Common myeloid progenitor, CD34-positive (primary cell): ENCODE data around the gene KCNMA1.

Source experiments
- CTCF ChIA-PET: fragments of 350-600 bp; sonication (Branson Sonifier 250); formaldehyde crosslinking; loops from one replicate; lab custom pipeline; 2021; ENCODE audit warnings: antibody characterized with exemption; lab: Charles Lee
- POLR2A ChIA-PET: fragments of 350-600 bp; sonication (Branson Sonifier 250); formaldehyde crosslinking; loops from one replicate; lab custom pipeline; 2021; ENCODE audit warnings: antibody characterized with exemption; lab: Charles Lee
- DNase-seq, 3 donors: peaks; one replicate each; pipeline versions ENCODE4 v3.0.0 to v3.0.0-alpha.2; 2013
- H3K27ac ChIP-seq, 2 experiments: 1 replicate in 1 of 2; 2 replicates in 1 of 2; pipeline ENCODE4 v1.7.0; 2013; ENCODE audit warnings: inconsistent platforms in 2 of 2, low read length in 2 of 2, mild to moderate bottlenecking in 2 of 2, low read depth in 1 of 2, moderate library complexity in 1 of 2; ENCODE audit not compliant: severe bottlenecking in 2 of 2, insufficient read depth in 1 of 2, poor library complexity in 1 of 2
- H3K27me3 ChIP-seq, 5 experiments: replicated peaks in 2 of 5; 1 replicate in 3 of 5; 2 replicates in 2 of 5; pipeline versions ENCODE4 v1.6.1 to v1.7.0; 2013; ENCODE audit warnings: low read length in 4 of 5, mild to moderate bottlenecking in 2 of 5, moderate library complexity in 2 of 5, inconsistent platforms in 1 of 5; ENCODE audit not compliant: insufficient read depth in 5 of 5, control insufficient read depth in 4 of 5
- H3K36me3 ChIP-seq, 4 experiments: 1 replicate in 2 of 4; 2 replicates in 2 of 4; pipeline versions ENCODE4 v1.6.1 to v1.7.0; 2013; ENCODE audit warnings: low read length in 3 of 4, control low read depth in 1 of 4, mild to moderate bottlenecking in 1 of 4; ENCODE audit not compliant: control insufficient read depth in 4 of 4, insufficient read depth in 4 of 4
- H3K4me1 ChIP-seq, 4 experiments: 1 replicate in 3 of 4; 2 replicates in 1 of 4; pipeline versions ENCODE4 v1.6.1 to v1.7.1; 2013; ENCODE audit warnings: low read length in 3 of 4, mild to moderate bottlenecking in 3 of 4, control low read depth in 1 of 4, inconsistent platforms in 1 of 4, moderate library complexity in 1 of 4; ENCODE audit not compliant: control insufficient read depth in 4 of 4, insufficient read depth in 4 of 4; ENCODE audit errors: control extremely low read depth in 1 of 4
- H3K4me3 ChIP-seq, 7 experiments: 1 replicate in 4 of 7; 2 replicates in 3 of 7; pipeline versions ENCODE4 v1.5.1 to v1.7.0; 2013; ENCODE audit warnings: mild to moderate bottlenecking in 7 of 7, low read length in 6 of 7, moderate library complexity in 6 of 7, inconsistent platforms in 2 of 7, low read depth in 2 of 7, control low read depth in 1 of 7; ENCODE audit not compliant: insufficient read depth in 4 of 7, control insufficient read depth in 1 of 7; ENCODE audit errors: extremely low read depth in 1 of 7
- H3K9me3 ChIP-seq, 5 experiments: 1 replicate in 4 of 5; 2 replicates in 1 of 5; pipeline versions ENCODE4 v1.6.1 to v1.7.1; 2013; ENCODE audit warnings: low read length in 4 of 5, mild to moderate bottlenecking in 2 of 5, inconsistent platforms in 1 of 5, low read depth in 1 of 5, moderate library complexity in 1 of 5; ENCODE audit not compliant: control insufficient read depth in 4 of 5, insufficient read depth in 2 of 5; ENCODE audit errors: control extremely low read depth in 1 of 5
- WGBS: methylation state at CpG from one replicate; pipeline ENCODE4 v1.1.5; 2013; ENCODE audit not compliant: insufficient coverage; 5-methylcytosine and 5-hydroxymethylcytosine counted together

KCNMA1 gene

GRCh38 chr10:77151408-77151807 is 486.2 kb downstream of the KCNMA1 start:
- Histone ChIP-seq H3K36me3 (no peaks in the 10 kb centered on the region), H3K27ac (no peak overlapping the region), H3K4me3 (no peak overlapping the region), H3K27me3 (peaks cover 0 to 2% (median 0%) of the 10 kb centered on the region in 5 experiments), H3K9me3 (no peaks in the 10 kb centered on the region), H3K4me1 (no peaks in the 10 kb centered on the region)
- DNase-seq: no peak
- POLR2A ChIA-PET: no interaction called here
- CTCF ChIA-PET: no interaction called here
- WGBS: 100% methylated on average over 1 of the region's 1 CpG

GRCh38 chr10:77149706-77150105 is 487.9 kb downstream of the KCNMA1 start:
- no peak for DNase-seq
- ChIA-PET CTCF (interaction anchor here (1.4 kb wide), 1 partner anchor 16 kb away, joined by 3 read pairs; no protein-coding TSS in a partner anchor), POLR2A (no interaction called here)
- no peak overlapping the region for H3K4me3 ChIP-seq
- no peaks in the 10 kb centered on the region for H3K4me1 ChIP-seq
- 100% methylated on average over 1 of the region's 2 CpGs for WGBS
- no peaks in the 10 kb centered on the region for H3K9me3 ChIP-seq
- no peaks in the 10 kb centered on the region for H3K36me3 ChIP-seq
- H3K27ac ChIP-seq: no peak overlapping the region
- H3K27me3 ChIP-seq: peaks cover 0 to 2% (median 0%) of the 10 kb centered on the region in 5 experiments

GRCh38 chr10:77149001-77149400 is 488.6 kb downstream of the KCNMA1 start:
- Histone ChIP-seq H3K36me3 (no peaks in the 10 kb centered on the region), H3K27ac (no peak overlapping the region), H3K9me3 (no peaks in the 10 kb centered on the region), H3K4me1 (no peaks in the 10 kb centered on the region), H3K27me3 (peaks cover 0 to 2% (median 0%) of the 10 kb centered on the region in 5 experiments), H3K4me3 (no peak overlapping the region)
- ChIA-PET CTCF (interaction anchor here (1.4 kb wide), 1 partner anchor 17 kb away, joined by 3 read pairs; no protein-coding TSS in a partner anchor), POLR2A (no interaction called here)
- no peak for DNase-seq
- 97% methylated on average over 3 of the region's 4 CpGs for WGBS

GRCh38 chr10:77147871-77148270 is 489.7 kb downstream of the KCNMA1 start:
- CTCF ChIA-PET: no interaction called here
- Histone ChIP-seq H3K4me3 (no peak overlapping the region), H3K9me3 (no peaks in the 10 kb centered on the region), H3K36me3 (no peaks in the 10 kb centered on the region), H3K4me1 (no peaks in the 10 kb centered on the region), H3K27me3 (peaks cover 0 to 2% (median 0%) of the 10 kb centered on the region in 5 experiments), H3K27ac (no peak overlapping the region)
- no peak for DNase-seq
- POLR2A ChIA-PET: no interaction called here
- 100% methylated on average over 1 of the region's 1 CpG for WGBS

GRCh38 chr10:77146712-77147336 is 490.8 kb downstream of the KCNMA1 start:
- POLR2A ChIA-PET: no interaction called here
- Histone ChIP-seq H3K9me3 (no peaks in the 10 kb centered on the region), H3K4me3 (no peak overlapping the region), H3K36me3 (no peaks in the 10 kb centered on the region), H3K27me3 (peaks cover 0 to 2% (median 0%) of the 10 kb centered on the region in 5 experiments), H3K4me1 (no peaks in the 10 kb centered on the region), H3K27ac (no peak overlapping the region)
- CTCF ChIA-PET: no interaction called here
- 100% methylated on average over 1 of the region's 5 CpGs for WGBS
- DNase-seq: no peak

- WGBS: 100% methylated on average over 3 of the region's 3 CpGs
- H3K36me3 ChIP-seq: no peaks in the 10 kb centered on the region
- no peak for DNase-seq
- H3K27me3 ChIP-seq: peaks cover 0 to 6% (median 0%) of the 10 kb centered on the region in 5 experiments
- no peaks in the 10 kb centered on the region for H3K4me1 ChIP-seq
- no peak overlapping the region for H3K27ac ChIP-seq
- H3K4me3 ChIP-seq: no peak overlapping the region
- CTCF ChIA-PET: no interaction called here
- no peaks in the 10 kb centered on the region for H3K9me3 ChIP-seq
- POLR2A ChIA-PET: no interaction called here
These were observed 493.0 kb downstream of the KCNMA1 start for GRCh38 chr10:77144656-77145055.

- ChIA-PET POLR2A (no interaction called here), CTCF (interaction anchor here (0.7 kb wide), 2 partner anchors 34 to 501 kb away, joined by 3 read pairs; no protein-coding TSS in a partner anchor)
- Histone ChIP-seq H3K36me3 (no peaks in the 10 kb centered on the region), H3K4me3 (no peak overlapping the region), H3K4me1 (no peaks in the 10 kb centered on the region), H3K9me3 (no peaks in the 10 kb centered on the region), H3K27ac (no peak overlapping the region), H3K27me3 (peaks cover 0 to 8% (median 0%) of the 10 kb centered on the region in 5 experiments)
- 100% methylated on average over 3 of the region's 6 CpGs for WGBS
- no peak for DNase-seq
These were observed 498.1 kb downstream of the KCNMA1 start for GRCh38 chr10:77139252-77140160.
